HG03045 (cell line): ENCODE data around the gene UCHL5.

Experiments
- ATAC-seq: cut with Tn5 transposase; IDR thresholded peaks from one replicate; pipeline ENCODE4 v1.9.1; 2021; ENCODE audit warnings: mild to moderate bottlenecking, moderate library complexity; ENCODE audit not compliant: unreplicated experiment

Gene UCHL5

GRCh38 chr1:192969091-192969490 is 90.1 kb downstream of the UCHL5 start:
- ATAC-seq, result no peak

- no peak for ATAC-seq
Observed at GRCh38 chr1:192968323-192968722, 90.8 kb downstream of the UCHL5 start.

- ATAC-seq, result no peak
Observed at GRCh38 chr1:192967901-192968300, 91.3 kb downstream of the UCHL5 start.

DNA sequence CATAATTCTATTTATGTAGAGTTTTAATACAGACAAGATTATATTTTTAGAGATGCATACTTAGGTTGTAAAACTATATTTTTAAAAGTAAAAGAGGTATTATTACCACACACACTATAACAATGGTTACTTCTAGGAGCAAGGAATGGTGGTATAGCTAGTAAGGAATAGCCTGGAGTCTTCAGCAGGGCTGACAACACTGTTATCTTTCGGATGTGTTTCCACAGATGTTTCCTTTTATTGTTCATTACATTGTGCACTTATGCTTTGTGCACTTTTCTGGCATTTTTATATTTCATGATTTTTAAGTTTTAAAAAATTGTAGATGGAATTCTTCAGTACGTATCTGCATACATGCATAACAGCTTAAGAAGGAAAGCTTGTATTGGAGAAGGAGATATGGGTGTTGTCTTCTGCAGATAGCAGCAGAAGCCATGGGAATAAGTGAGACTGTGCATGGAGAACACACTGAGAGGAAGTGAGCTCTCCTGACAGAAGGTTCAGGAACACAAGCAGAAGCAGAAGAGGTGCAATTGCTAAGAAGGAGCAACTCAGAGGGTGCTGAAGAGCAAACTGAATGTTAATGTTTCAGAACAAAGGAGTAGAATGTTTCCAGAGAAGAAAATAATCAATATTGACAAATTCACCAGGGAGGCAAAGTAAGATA is 91.8 kb downstream of the UCHL5 start:
- ATAC-seq, result no peak

DNA sequence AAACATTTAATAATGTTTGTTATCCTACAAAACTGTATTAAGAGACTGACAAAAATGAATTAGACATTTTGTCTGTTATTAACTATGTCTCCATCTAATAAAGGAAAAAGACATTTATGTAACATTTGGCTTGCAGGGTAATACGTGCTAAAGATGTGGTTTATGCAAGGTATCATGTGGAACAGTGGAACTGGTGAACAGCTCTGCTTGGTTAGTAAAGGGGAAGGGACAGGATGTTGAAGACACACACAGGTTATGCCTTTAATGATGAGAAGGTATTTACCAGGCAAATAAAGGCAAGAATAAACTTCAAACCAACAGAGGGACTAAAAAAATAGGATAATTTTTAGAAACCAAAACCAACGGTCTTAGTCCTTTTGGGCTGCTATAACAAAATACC is 93.1 kb downstream of the UCHL5 start:
- ATAC-seq, result no peak

GRCh38 chr1:192962901-192963300 is 96.3 kb downstream of the UCHL5 start:
- ATAC-seq, result no peak
